Measurements from ENCODE around the gene AANAT.

DNA sequence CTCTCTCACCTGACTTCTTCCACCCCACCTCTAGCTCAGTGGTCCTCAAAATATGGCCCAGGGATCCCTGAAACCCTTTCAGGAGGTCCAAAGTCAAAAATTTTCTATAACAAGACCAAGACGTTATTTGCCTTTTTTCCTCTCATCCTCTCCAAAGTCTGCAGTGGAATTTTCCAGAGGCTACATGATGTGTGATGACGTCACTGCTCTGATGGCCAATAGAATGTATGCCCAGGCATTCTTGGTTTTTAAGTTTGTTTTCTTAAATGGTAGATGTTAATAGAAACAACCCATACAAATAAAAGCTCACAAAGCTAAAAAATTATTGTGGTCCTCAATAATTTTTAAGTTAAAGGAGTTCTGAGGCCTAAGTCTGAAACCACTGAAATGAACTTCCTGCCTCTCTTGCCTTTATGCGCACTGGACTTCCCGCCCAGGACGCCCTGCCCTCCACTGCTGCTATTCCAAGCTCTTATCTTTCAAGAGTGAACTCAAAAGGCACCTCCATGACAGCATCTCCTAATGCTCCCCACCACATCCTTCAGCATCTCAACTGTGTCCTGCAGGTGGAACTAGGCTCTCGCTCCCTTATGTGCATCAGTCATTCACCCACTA lies 28.0 kb upstream of the AANAT start:
- TF ChIP-seq, protein P1, sequence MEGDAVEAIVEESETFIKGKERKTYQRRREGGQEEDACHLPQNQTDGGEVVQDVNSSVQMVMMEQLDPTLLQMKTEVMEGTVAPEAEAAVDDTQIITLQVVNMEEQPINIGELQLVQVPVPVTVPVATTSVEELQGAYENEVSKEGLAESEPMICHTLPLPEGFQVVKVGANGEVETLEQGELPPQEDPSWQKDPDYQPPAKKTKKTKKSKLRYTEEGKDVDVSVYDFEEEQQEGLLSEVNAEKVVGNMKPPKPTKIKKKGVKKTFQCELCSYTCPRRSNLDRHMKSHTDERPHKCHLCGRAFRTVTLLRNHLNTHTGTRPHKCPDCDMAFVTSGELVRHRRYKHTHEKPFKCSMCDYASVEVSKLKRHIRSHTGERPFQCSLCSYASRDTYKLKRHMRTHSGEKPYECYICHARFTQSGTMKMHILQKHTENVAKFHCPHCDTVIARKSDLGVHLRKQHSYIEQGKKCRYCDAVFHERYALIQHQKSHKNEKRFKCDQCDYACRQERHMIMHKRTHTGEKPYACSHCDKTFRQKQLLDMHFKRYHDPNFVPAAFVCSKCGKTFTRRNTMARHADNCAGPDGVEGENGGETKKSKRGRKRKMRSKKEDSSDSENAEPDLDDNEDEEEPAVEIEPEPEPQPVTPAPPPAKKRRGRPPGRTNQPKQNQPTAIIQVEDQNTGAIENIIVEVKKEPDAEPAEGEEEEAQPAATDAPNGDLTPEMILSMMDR (IDR thresholded peaks at IDR 0.05) = no peak
- no peak for TF ChIP-seq POLR2A (IDR thresholded peaks at IDR 0.05)
